Measurements from ENCODE around the gene CANX. TPM values are rescaled to one million over a fixed set of nuclear protein-coding genes. Genes with fewer than 3 reads are reported as not detected.

The CANX gene
- polyA plus RNA-seq, 1 experiment: 502 TPM

DNA sequence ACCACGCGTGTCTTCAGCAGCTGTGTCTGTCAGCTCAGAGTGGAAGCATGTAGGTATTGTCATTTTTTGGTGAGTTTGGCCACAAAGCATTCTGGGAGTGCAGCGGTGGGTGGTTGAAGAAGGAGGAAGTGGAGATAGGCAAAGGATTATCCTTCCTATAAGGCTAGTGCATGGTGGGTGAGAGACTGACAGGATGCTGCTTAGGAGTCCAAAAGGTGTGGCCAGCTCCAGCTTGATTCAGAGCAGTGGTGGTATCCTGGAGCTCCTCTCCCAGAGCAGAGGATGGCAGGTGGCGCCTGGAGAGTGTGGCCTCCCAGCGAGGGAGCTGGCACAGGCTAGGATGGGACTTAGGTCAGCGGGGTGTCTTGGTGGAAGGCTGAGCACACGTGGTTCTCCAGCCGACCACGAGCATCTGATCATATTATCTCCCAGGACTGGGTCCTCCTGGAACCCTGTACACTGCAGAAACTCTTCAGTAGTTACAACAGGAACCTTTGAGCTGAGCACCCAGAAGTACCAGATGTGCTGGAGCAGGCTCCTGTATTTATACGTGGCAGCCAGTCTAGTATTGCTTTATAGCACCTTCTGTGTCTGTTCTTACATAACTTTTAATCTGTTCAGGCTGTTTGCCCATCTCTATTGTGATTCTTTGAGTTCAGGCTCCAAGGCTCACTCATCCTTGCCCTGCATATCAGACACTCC, 63.5 kb downstream of the CANX start:
- no peaks in the 10 kb centered on the region for H3K27me3 ChIP-seq (ENCODE audit: control insufficient read depth, insufficient read depth, low read length)
- CTCF ChIA-PET: interaction anchor here (0.6 to 2.6 kb wide), 21 partner anchors 9 to 330 kb away, joined by 3 to 19 read pairs (median 5); no protein-coding TSS in a partner anchor
- peaks cover 5% of the 10 kb centered on the region for H3K36me3 ChIP-seq (ENCODE audit: control insufficient read depth, insufficient read depth, low read length)
- DNase-seq (ENCODE audit: low read depth): no peak
- POLR2A ChIA-PET: interaction anchor here (0.6 to 1.0 kb wide), 3 partner anchors 30 to 139 kb away, joined by 3 to 4 read pairs (median 3); partner anchors contain the start of genes HNRNPH1 and SQSTM1
- TF ChIP-seq, protein P1, sequence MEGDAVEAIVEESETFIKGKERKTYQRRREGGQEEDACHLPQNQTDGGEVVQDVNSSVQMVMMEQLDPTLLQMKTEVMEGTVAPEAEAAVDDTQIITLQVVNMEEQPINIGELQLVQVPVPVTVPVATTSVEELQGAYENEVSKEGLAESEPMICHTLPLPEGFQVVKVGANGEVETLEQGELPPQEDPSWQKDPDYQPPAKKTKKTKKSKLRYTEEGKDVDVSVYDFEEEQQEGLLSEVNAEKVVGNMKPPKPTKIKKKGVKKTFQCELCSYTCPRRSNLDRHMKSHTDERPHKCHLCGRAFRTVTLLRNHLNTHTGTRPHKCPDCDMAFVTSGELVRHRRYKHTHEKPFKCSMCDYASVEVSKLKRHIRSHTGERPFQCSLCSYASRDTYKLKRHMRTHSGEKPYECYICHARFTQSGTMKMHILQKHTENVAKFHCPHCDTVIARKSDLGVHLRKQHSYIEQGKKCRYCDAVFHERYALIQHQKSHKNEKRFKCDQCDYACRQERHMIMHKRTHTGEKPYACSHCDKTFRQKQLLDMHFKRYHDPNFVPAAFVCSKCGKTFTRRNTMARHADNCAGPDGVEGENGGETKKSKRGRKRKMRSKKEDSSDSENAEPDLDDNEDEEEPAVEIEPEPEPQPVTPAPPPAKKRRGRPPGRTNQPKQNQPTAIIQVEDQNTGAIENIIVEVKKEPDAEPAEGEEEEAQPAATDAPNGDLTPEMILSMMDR (IDR thresholded peaks at IDR 0.05; ENCODE audit: insufficient read depth, low read depth, low read length): no peak
- H3K4me3 ChIP-seq (ENCODE audit: low read depth, low read length): no peak overlapping the region

DNA sequence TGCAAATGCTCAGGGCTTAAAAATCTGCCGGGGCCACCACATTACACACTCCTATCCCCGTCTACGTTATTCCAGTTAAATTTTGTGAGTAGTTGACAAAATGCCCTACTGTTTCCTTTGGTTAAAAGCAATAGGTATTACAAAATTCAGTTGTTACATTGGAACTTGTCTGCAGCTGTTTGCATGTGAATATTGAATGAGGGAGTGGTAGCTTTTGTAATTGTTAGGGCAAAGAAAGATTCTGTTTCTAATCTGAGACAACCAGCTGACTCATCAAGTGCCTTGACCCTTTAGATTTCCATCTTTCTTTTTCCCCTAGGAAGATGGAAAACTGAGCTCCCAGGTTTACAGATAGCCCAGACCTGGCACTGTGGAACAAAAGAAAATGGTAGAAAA, 64.0 kb downstream of the CANX start:
- ChIA-PET CTCF (interaction anchor here (0.6 to 2.6 kb wide), 27 partner anchors 9 to 330 kb away, joined by 3 to 19 read pairs (median 5); partner anchors contain the start of gene LTC4S), POLR2A (interaction anchor here (0.9 to 1.0 kb wide), 2 partner anchors 31 to 139 kb away, joined by 3 to 4 read pairs; partner anchors contain the start of gene HNRNPH1)
- Histone ChIP-seq H3K4me3 (ENCODE audit: low read depth, low read length) (no peak overlapping the region), H3K27me3 (ENCODE audit: control insufficient read depth, insufficient read depth, low read length) (no peaks in the 10 kb centered on the region), H3K36me3 (ENCODE audit: control insufficient read depth, insufficient read depth, low read length) (peaks cover 5% of the 10 kb centered on the region)
- peak; percentile 35 for DNase-seq (ENCODE audit: low read depth)
- TF ChIP-seq, protein P1 (IDR thresholded peaks at IDR 0.05; ENCODE audit: insufficient read depth, low read depth, low read length): no peak

DNA sequence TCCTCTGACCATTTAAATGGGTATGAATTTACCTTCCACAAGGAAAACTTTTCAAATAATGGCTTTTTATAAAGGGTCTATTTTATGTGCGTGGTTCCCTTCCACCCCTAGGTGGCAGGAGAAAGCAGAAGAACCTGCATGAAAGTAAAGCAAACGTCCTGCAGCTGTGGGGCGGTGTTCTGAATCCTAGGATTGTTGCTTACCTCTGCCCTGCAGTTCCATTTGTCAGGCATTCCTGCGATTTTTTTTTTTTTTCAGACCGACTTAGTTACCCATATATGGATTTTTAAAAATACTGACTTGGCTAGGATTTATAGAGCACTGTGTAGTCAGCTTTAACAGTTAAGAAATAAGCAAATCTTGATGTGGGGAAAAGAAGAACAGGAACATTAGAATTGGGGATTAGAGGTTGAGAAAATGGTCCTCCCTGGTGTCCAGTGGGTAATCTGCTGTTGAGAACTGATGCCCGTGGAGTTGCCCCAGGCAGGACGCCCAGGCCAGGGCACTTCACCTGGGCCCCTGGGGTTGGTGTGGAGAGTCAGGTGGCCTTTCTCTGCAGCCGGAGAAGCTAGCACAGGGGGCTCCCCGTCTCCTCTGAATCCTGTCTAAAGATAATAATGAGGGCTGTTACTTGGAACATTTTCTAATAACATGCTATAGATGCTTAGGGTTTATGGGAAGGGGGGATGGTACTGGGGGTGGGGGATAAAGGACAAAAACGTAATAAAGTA, 64.6 kb downstream of the CANX start:
- DNase-seq (ENCODE audit: low read depth): peak; percentile 53
- ChIA-PET POLR2A (interaction anchor here (0.9 to 1.0 kb wide), 2 partner anchors 31 to 140 kb away, joined by 3 to 4 read pairs; partner anchors contain the start of gene HNRNPH1), CTCF (interaction anchor here (0.6 to 2.6 kb wide), 27 partner anchors 8 to 329 kb away, joined by 3 to 19 read pairs (median 5); partner anchors contain the start of gene LTC4S)
- H3K4me3 ChIP-seq (ENCODE audit: low read depth, low read length): no peak overlapping the region
- peaks cover 5% of the 10 kb centered on the region for H3K36me3 ChIP-seq (ENCODE audit: control insufficient read depth, insufficient read depth, low read length)
- no peaks in the 10 kb centered on the region for H3K27me3 ChIP-seq (ENCODE audit: control insufficient read depth, insufficient read depth, low read length)
- TF ChIP-seq, protein P1 (IDR thresholded peaks at IDR 0.05; ENCODE audit: insufficient read depth, low read depth, low read length): peak; percentile 90

DNA sequence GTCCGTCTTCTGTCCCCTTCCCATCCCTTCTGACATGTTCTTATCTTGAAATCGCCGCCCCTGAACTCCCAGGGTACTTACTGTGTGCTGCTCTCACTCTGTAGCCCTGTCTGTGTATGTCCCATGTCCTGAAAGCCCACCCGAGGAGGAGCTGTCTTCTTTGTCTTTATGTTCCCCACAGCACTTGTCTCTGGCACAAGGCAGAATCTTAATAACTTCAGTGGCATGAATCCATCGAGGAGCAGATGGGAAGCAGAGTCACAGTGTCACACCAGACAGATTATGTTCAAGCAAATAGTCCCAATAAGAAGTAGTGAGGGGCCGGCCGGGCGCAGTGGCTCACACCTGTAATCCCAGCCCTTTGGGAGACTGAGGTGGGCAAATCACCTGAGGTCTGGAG, 65.3 kb downstream of the CANX start:
- Histone ChIP-seq H3K4me3 (ENCODE audit: low read depth, low read length) (no peak overlapping the region), H3K36me3 (ENCODE audit: control insufficient read depth, insufficient read depth, low read length) (peaks cover 6% of the 10 kb centered on the region), H3K27me3 (ENCODE audit: control insufficient read depth, insufficient read depth, low read length) (no peaks in the 10 kb centered on the region)
- TF ChIP-seq, protein P1 (IDR thresholded peaks at IDR 0.05; ENCODE audit: insufficient read depth, low read depth, low read length): 0 out of 2 replicates have a peak, but pooled peaks have one; percentile 7
- ChIA-PET POLR2A (no interaction called here), CTCF (interaction anchor here (1.0 to 2.6 kb wide), 13 partner anchors 8 to 142 kb away, joined by 3 to 19 read pairs (median 7); no protein-coding TSS in a partner anchor)
- DNase-seq (ENCODE audit: low read depth): no peak

DNA sequence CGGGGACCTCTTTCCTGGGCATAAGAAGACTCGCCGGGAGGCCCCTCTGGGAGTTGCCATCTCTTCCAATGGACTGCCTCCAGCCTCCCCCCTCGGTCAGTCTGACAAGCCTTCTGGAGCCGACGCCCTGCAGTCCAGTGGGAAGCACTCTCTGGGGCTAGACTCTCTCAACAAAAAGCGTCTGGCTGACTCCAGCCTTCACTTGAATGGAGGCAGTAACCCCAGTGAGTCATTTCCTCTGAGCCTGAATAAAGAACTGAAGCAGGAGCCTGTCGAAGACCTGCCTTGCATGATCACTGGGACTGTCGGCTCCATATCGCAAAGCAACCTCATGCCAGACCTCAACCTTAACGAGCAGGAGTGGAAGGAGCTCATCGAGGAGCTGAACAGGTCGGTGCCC, 66.6 kb downstream of the CANX start:
- TF ChIP-seq, protein P1 (IDR thresholded peaks at IDR 0.05; ENCODE audit: insufficient read depth, low read depth, low read length): no peak
- Histone ChIP-seq H3K36me3 (ENCODE audit: control insufficient read depth, insufficient read depth, low read length) (peaks cover 13% of the 10 kb centered on the region), H3K27me3 (ENCODE audit: control insufficient read depth, insufficient read depth, low read length) (no peaks in the 10 kb centered on the region), H3K4me3 (ENCODE audit: low read depth, low read length) (no peak overlapping the region)
- CTCF ChIA-PET: interaction anchor here (1.2 to 2.2 kb wide), 3 partner anchors 10 to 32 kb away, joined by 3 to 5 read pairs (median 4); no protein-coding TSS in a partner anchor
- POLR2A ChIA-PET: no interaction called here
- DNase-seq (ENCODE audit: low read depth): peak; percentile 35

All from BJ (cell line).